Mesenteric fat pad (tissue), 1 donor: ENCODE measurements around the gene HNRNPR. TPM values are rescaled to one million over a fixed set of nuclear protein-coding genes. Genes with fewer than 3 reads are reported as not detected.

Source experiments
- total RNA-seq: library from RNA; stranded (reverse); fragmentation: NEBNext Ultra II Directional; extraction: Animal tissue kit (Norgen Biotek cat#: 25700); gene quantifications from one replicate; pipeline ENCODE4 v1.2.1, GENCODE V29; 2021
- donor health status: DM: yes; HTN: yes; CAD: no.

HNRNPR gene
- total RNA-seq, 1 donor from 2014 or later = 111 TPM

Other genes with a start within 250 kb of the HNRNPR start
- gene LUZP1, start 175.4 kb downstream of the HNRNPR start, total RNA-seq = 48.6 TPM
- not detected for gene HTR1D, start 126.8 kb downstream of the HNRNPR start, total RNA-seq
- gene ZNF436, start 25.6 kb upstream of the HNRNPR start, total RNA-seq = 18.8 TPM
- gene TCEA3, start 80.5 kb upstream of the HNRNPR start, total RNA-seq = 8.3 TPM
- 37.6 TPM for gene ASAP3, start 139.9 kb upstream of the HNRNPR start, total RNA-seq
- 0.29 TPM for gene E2F2, start 186.9 kb upstream of the HNRNPR start, total RNA-seq
- 168 TPM for gene ID3, start 215.2 kb upstream of the HNRNPR start, total RNA-seq